MM.1S (cell line): Measurements from ENCODE around the gene PAK1.

ENCODE experiments used
- EZH2 ChIP-seq: fragments of 300-600 bp; sonication (generic); optimal IDR thresholded peaks from 2 replicates; pipeline ENCODE3; 2017; ENCODE audit warnings: low read depth, mild to moderate bottlenecking, antibody characterized with exemption, low read length, mixed read lengths
- TF ChIP-seq, protein P1 (sequence below): fragments of 300-600 bp; sonication (generic); IDR thresholded peaks from 2 replicates; pipeline ENCODE4 v1.5.1; 2016; ENCODE audit warnings: antibody characterized with exemption, low read length, mixed read lengths

DNA sequence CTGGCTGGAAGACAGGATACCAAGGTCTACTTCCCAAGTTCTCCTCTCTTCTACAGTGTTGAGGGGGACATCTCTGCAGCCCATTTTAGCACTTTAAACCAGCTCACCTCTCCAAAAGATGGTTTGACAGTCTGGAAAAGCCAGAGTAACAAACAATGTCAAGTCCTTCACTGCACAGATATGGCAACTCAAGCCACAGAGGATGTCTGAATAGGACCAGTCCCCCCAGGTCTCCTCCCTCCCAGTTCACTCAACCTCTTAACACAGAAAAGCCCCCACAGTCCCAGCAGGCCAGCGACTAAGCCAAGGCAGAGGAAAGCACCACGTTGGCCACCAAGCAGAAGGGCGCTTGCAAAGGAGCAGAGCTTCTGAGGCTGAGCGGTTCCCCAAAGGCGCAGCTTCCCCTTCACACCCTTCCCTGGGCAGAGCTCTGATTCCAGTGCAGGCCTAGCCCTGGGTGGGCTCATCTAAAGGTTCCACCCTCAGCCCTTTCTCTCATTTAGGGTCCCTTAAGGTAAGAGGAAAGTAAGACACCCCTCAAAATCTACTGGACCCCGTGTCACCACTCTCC lies 62.7 kb downstream of the PAK1 start:
- TF ChIP-seq, protein P1, sequence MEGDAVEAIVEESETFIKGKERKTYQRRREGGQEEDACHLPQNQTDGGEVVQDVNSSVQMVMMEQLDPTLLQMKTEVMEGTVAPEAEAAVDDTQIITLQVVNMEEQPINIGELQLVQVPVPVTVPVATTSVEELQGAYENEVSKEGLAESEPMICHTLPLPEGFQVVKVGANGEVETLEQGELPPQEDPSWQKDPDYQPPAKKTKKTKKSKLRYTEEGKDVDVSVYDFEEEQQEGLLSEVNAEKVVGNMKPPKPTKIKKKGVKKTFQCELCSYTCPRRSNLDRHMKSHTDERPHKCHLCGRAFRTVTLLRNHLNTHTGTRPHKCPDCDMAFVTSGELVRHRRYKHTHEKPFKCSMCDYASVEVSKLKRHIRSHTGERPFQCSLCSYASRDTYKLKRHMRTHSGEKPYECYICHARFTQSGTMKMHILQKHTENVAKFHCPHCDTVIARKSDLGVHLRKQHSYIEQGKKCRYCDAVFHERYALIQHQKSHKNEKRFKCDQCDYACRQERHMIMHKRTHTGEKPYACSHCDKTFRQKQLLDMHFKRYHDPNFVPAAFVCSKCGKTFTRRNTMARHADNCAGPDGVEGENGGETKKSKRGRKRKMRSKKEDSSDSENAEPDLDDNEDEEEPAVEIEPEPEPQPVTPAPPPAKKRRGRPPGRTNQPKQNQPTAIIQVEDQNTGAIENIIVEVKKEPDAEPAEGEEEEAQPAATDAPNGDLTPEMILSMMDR, result no peak
- TF ChIP-seq EZH2, result no peak
